Suprapubic skin (tissue), 3 donors: ENCODE results near the gene ERI3.

Source experiments
- POLR2A ChIP-seq, 2 donors: fragments of 450-650 bp; IDR thresholded peaks; one replicate each; pipeline ENCODE4 v1.6.1; 2017; ENCODE audit warnings: antibody characterized with exemption in 2 of 2, mild to moderate bottlenecking in 2 of 2, moderate library complexity in 2 of 2
- TF ChIP-seq, protein P1 (sequence below), 2 donors: fragments of 200-600 bp in 1 of 2; fragments of 450-650 bp in 1 of 2; sonication (generic) in 1 of 2; IDR thresholded peaks; one replicate each; pipeline ENCODE4 v1.5.1; 2016 to 2019; ENCODE audit warnings: antibody characterized with exemption in 2 of 2, mild to moderate bottlenecking in 1 of 2, moderate library complexity in 1 of 2

DNA sequence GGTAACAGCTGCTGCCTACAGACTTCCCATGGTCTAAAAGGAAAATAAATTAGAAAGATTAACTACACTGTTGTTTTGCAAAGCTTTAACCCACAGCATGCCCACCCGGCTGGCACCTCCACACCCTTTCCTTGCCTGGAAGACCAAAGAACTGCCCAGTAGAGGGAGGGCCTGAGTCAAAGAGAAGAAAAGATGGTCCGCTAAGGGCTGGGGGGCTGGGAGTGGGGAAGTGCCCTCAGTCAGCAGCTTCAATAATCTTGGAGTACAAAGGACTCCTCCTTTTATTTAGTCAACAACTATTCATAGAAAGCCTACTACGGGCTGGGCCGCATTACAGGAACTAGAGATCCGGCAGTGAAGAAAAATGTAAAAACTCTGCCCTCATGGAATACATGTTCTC, 40.6 kb downstream of the ERI3 start:
- TF ChIP-seq, protein P1, sequence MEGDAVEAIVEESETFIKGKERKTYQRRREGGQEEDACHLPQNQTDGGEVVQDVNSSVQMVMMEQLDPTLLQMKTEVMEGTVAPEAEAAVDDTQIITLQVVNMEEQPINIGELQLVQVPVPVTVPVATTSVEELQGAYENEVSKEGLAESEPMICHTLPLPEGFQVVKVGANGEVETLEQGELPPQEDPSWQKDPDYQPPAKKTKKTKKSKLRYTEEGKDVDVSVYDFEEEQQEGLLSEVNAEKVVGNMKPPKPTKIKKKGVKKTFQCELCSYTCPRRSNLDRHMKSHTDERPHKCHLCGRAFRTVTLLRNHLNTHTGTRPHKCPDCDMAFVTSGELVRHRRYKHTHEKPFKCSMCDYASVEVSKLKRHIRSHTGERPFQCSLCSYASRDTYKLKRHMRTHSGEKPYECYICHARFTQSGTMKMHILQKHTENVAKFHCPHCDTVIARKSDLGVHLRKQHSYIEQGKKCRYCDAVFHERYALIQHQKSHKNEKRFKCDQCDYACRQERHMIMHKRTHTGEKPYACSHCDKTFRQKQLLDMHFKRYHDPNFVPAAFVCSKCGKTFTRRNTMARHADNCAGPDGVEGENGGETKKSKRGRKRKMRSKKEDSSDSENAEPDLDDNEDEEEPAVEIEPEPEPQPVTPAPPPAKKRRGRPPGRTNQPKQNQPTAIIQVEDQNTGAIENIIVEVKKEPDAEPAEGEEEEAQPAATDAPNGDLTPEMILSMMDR (IDR thresholded peaks at IDR 0.05) = no peak
- no peak for TF ChIP-seq POLR2A (IDR thresholded peaks at IDR 0.05)
